PFSK-1 (cell line): ENCODE results near the gene KCTD16.

Source experiments
- FOXP2 ChIP-seq: optimal IDR thresholded peaks from 2 replicates; pipeline ENCODE3; 2011; ENCODE audit warnings: borderline replicate concordance, control low read depth, inconsistent platforms; ENCODE audit not compliant: insufficient read depth; ENCODE audit errors: extremely low read length, extremely low read depth
- POLR2AphosphoS5 ChIP-seq: IDR thresholded peaks from 2 replicates; pipeline ENCODE4 v1.6.1; 2012; ENCODE audit warnings: low read depth, mild to moderate bottlenecking, control low read depth, low read length, moderate library complexity
- SIN3A ChIP-seq: IDR thresholded peaks from 2 replicates; pipeline ENCODE4 v1.6.1; 2012; ENCODE audit warnings: mild to moderate bottlenecking, low read length, moderate library complexity, borderline replicate concordance; ENCODE audit not compliant: insufficient read depth
- TAF1 ChIP-seq: IDR thresholded peaks from 2 replicates; pipeline ENCODE4 v1.6.1; 2012; ENCODE audit warnings: low read length, control low read depth, borderline replicate concordance; ENCODE audit not compliant: insufficient read depth
- TF ChIP-seq, protein P1 (sequence below), 2 experiments: IDR thresholded peaks; 2 replicates each; pipeline versions ENCODE4 v1.6.1 to v1.8.0; 2011 to 2012; ENCODE audit warnings: low read depth in 2 of 2, low read length in 2 of 2, control low read depth in 1 of 2, inconsistent platforms in 1 of 2, mild to moderate bottlenecking in 1 of 2, moderate library complexity in 1 of 2; ENCODE audit not compliant: insufficient read depth in 1 of 2

Gene KCTD16

DNA sequence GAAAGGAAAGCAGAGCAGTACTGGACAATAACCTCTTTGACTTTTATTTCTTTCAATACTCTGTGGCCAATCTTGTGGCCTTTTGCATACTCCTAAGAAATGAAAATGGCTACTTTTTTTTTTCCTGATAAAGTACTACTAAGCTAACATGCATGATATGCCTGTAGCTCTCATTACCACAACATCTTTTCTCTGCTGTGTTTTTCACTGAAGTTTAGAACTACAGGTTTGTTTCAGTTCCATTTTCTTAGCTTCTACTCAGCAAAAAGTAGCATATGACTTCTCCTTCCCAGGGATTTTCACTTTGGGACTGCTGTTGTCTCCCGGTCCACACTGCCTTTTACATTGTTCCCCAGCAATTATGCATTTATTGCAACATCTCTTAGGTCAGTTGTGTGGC lies 204.0 kb downstream of the KCTD16 start:
- TF ChIP-seq SIN3A = no peak
- TF ChIP-seq TAF1 = no peak
- no peak for TF ChIP-seq FOXP2
- TF ChIP-seq POLR2AphosphoS5 = no peak
- TF ChIP-seq, protein P1, sequence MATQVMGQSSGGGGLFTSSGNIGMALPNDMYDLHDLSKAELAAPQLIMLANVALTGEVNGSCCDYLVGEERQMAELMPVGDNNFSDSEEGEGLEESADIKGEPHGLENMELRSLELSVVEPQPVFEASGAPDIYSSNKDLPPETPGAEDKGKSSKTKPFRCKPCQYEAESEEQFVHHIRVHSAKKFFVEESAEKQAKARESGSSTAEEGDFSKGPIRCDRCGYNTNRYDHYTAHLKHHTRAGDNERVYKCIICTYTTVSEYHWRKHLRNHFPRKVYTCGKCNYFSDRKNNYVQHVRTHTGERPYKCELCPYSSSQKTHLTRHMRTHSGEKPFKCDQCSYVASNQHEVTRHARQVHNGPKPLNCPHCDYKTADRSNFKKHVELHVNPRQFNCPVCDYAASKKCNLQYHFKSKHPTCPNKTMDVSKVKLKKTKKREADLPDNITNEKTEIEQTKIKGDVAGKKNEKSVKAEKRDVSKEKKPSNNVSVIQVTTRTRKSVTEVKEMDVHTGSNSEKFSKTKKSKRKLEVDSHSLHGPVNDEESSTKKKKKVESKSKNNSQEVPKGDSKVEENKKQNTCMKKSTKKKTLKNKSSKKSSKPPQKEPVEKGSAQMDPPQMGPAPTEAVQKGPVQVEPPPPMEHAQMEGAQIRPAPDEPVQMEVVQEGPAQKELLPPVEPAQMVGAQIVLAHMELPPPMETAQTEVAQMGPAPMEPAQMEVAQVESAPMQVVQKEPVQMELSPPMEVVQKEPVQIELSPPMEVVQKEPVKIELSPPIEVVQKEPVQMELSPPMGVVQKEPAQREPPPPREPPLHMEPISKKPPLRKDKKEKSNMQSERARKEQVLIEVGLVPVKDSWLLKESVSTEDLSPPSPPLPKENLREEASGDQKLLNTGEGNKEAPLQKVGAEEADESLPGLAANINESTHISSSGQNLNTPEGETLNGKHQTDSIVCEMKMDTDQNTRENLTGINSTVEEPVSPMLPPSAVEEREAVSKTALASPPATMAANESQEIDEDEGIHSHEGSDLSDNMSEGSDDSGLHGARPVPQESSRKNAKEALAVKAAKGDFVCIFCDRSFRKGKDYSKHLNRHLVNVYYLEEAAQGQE (IDR thresholded peaks at IDR 0.05; ENCODE audit: insufficient read depth in 1 of 2, low read depth in 2 of 2, low read length in 2 of 2) = no peak

DNA sequence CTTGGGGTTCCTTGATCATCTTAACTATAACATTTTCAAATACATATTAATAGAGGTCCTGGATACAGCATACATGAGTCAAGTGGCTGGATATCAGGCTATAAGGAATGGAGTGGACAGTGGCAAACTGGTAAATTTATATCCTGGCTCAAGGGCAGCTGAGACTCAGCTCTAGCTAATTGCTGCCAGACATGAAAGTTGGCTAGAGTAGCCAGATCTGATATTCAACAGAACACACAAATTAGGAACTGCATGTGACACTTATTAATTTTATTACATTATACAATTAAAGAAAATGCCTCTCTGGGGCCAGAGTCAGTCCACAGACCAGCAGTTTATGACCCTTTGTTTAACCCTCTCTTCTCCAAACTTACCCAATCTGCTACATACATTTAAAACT lies 206.5 kb downstream of the KCTD16 start:
- TF ChIP-seq FOXP2 (no peak), TAF1 (no peak), POLR2AphosphoS5 (no peak), SIN3A (no peak)
- TF ChIP-seq, protein P1 (IDR thresholded peaks at IDR 0.05; ENCODE audit: insufficient read depth in 1 of 2, low read depth in 2 of 2, low read length in 2 of 2) = no peak

- no peak for TF ChIP-seq TAF1
- TF ChIP-seq FOXP2 = no peak
- TF ChIP-seq SIN3A = no peak
- no peak for TF ChIP-seq POLR2AphosphoS5
Measured at GRCh38 chr5:144378681-144379080, 208.0 kb downstream of the KCTD16 start.

DNA sequence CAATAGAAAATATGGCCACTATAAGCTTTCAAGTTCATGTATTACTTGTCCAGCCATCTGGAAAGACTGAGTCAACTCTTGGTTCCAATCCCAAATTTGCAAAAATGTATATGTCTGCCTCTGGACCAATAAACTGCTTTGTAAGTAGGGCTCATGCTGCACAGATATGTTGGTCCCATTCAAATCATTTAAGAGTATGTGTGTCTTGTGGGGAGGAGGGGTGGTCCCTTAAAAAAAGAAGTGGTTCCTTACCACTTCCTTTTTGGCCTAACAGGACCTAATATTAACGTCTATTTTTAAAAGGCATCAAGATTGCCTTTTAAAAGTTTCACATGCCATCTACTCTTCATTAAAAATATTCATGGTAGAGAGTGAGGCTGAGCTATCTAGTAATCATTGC lies 214.9 kb downstream of the KCTD16 start:
- no peak for TF ChIP-seq POLR2AphosphoS5
- no peak for TF ChIP-seq SIN3A
- TF ChIP-seq, protein P1 (IDR thresholded peaks at IDR 0.05; ENCODE audit: insufficient read depth in 1 of 2, low read depth in 2 of 2, low read length in 2 of 2) = no peak
- no peak for TF ChIP-seq TAF1
- no peak for TF ChIP-seq FOXP2

- TF ChIP-seq POLR2AphosphoS5 (no peak), TAF1 (no peak), SIN3A (no peak), FOXP2 (no peak)
- TF ChIP-seq, protein P1 (IDR thresholded peaks at IDR 0.05; ENCODE audit: insufficient read depth in 1 of 2, low read depth in 2 of 2, low read length in 2 of 2) = no peak
Measured at GRCh38 chr5:144386315-144386714, 215.6 kb downstream of the KCTD16 start.
